Fibroblast of lung (primary cell): ENCODE data around the gene UAP1.

Experiments
- CTCF ChIP-seq, 2 donors: IDR thresholded peaks in 1 of 2; conservative IDR thresholded peaks in 1 of 2; 1 replicate in 1 of 2; 2 replicates in 1 of 2; pipeline ENCODE4 v1.5.1; 2011 to 2012; ENCODE audit warnings: low read length in 2 of 2, control low read depth in 1 of 2, inconsistent platforms in 1 of 2, low read depth in 1 of 2, mild to moderate bottlenecking in 1 of 2
- EZH2 ChIP-seq: IDR thresholded peaks from 2 replicates; pipeline ENCODE4 v1.5.1; 2012; ENCODE audit warnings: low read length, control low read depth, mild to moderate bottlenecking; ENCODE audit errors: missing control alignments

GRCh38 chr1:162573136-162573535 lies 11.6 kb downstream of the UAP1 start:
- TF ChIP-seq CTCF (conservative IDR thresholded peaks at IDR 0.05 in 1 of 2, IDR thresholded peaks at IDR 0.05 in 1 of 2; ENCODE audit: low read depth in 1 of 2, low read length in 2 of 2) (no peak), EZH2 (no peak)
